GM19455 (cell line): Measurements from ENCODE around the gene COPZ1.

ENCODE experiments used
- ATAC-seq: cut with Tn5 transposase; IDR thresholded peaks from one replicate; pipeline ENCODE4 v1.9.1; 2021; ENCODE audit not compliant: unreplicated experiment

The COPZ1 gene

GRCh38 chr12:54374562-54375258 lies 49.8 kb downstream of the COPZ1 start:
- ATAC-seq, result no peak

- no peak for ATAC-seq
Observed at GRCh38 chr12:54375259-54375579, 50.3 kb downstream of the COPZ1 start.

- ATAC-seq, result no peak
Observed at GRCh38 chr12:54376596-54376995, 51.7 kb downstream of the COPZ1 start.

- ATAC-seq, result no peak
Observed at GRCh38 chr12:54377007-54377406, 52.1 kb downstream of the COPZ1 start.

GRCh38 chr12:54377797-54378515 lies 53.0 kb downstream of the COPZ1 start:
- no peak for ATAC-seq

GRCh38 chr12:54378796-54379397 lies 54.0 kb downstream of the COPZ1 start:
- peak; percentile 68 for ATAC-seq

GRCh38 chr12:54379398-54380201 lies 54.7 kb downstream of the COPZ1 start:
- peak; percentile 78 for ATAC-seq

- ATAC-seq, result no peak
Observed at GRCh38 chr12:54381136-54381535, 56.2 kb downstream of the COPZ1 start.

GRCh38 chr12:54383041-54383609 lies 58.2 kb downstream of the COPZ1 start:
- no peak for ATAC-seq

- peak; percentile 45 for ATAC-seq
Observed at GRCh38 chr12:54384591-54385041, 59.7 kb downstream of the COPZ1 start, which contains the start of gene ZNF385A. TSS of gene ZNF385A (minus strand) at chr12:54384733. CDS start at chr12:54384514, 219 bp downstream.

- peak; percentile 44 for ATAC-seq
Observed at GRCh38 chr12:54385251-54385914, 60.5 kb downstream of the COPZ1 start.

GRCh38 chr12:54386403-54387113 lies 61.6 kb downstream of the COPZ1 start:
- ATAC-seq, result no peak

- no peak for ATAC-seq
Observed at GRCh38 chr12:54387114-54387467, 62.2 kb downstream of the COPZ1 start.

- no peak for ATAC-seq
Observed at GRCh38 chr12:54388237-54389133, 63.6 kb downstream of the COPZ1 start.

GRCh38 chr12:54389134-54389508 lies 64.2 kb downstream of the COPZ1 start:
- ATAC-seq, result no peak

GRCh38 chr12:54389607-54390175 lies 64.8 kb downstream of the COPZ1 start:
- no peak for ATAC-seq

- ATAC-seq, result no peak
Observed at GRCh38 chr12:54390176-54390667, 65.3 kb downstream of the COPZ1 start.
